ENCODE measurements around the gene SYT8.
A peak's percentile ranks its signal among the peaks of the same experiment; 100 is the strongest.

SYT8 gene

DNA sequence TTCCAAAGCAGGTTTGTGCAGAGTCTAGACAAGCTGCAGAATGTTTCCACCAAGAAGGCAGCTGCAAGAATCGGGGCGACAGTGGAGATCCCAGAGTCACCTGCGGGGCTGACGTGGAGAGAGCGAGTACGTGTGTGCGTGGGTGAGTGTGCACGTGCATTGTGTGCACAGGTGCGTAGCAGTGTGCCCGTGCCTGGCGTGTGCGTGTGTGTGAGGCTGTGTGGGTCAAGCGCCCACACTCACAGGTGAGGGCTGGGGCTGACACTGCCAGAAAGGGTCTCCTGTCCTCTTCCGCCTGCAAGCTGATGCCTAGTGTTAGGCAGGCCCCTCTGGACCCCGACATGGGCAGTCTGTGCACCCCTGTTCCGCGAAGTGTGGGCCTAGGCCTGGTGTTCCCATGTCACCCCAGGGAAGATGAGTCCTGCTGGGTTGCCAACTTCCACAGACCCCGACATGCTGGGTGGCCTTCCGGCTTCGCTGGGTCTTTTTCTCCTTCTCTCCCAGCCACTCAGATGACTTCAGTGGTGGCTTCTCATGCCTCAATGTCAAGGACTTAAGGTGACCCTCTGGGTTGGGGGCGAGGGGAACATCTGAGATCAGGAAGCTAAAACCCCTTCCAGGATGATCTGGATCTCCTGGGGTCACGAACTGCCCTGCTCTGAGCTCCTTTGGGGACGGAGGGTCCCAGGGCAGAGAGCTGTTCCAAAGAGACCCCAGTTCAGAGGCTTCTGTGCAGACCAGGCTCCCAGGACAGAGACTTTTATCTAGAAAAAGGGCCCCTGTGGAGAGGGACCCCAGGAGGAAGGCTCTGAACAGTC, 10.4 kb upstream of the SYT8 start:
- no peaks in the 10 kb centered on the region for H3K9me3 ChIP-seq
- no peaks in the 10 kb centered on the region for H3K27me3 ChIP-seq
- H3K27ac ChIP-seq = peak overlapping the region; percentile 23
- H3K4me1 ChIP-seq (ENCODE audit: control insufficient read depth in 1 of 2, insufficient read depth in 1 of 2, low read depth in 1 of 2, low read length in 1 of 2) = peaks cover 21 to 22% of the 10 kb centered on the region in 2 experiments
- H3K4me3 ChIP-seq (ENCODE audit: low read depth in 1 of 2, low read length in 1 of 2) = no peak overlapping the region
- TF ChIP-seq, protein P1, sequence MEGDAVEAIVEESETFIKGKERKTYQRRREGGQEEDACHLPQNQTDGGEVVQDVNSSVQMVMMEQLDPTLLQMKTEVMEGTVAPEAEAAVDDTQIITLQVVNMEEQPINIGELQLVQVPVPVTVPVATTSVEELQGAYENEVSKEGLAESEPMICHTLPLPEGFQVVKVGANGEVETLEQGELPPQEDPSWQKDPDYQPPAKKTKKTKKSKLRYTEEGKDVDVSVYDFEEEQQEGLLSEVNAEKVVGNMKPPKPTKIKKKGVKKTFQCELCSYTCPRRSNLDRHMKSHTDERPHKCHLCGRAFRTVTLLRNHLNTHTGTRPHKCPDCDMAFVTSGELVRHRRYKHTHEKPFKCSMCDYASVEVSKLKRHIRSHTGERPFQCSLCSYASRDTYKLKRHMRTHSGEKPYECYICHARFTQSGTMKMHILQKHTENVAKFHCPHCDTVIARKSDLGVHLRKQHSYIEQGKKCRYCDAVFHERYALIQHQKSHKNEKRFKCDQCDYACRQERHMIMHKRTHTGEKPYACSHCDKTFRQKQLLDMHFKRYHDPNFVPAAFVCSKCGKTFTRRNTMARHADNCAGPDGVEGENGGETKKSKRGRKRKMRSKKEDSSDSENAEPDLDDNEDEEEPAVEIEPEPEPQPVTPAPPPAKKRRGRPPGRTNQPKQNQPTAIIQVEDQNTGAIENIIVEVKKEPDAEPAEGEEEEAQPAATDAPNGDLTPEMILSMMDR (IDR thresholded peaks at IDR 0.05) = no peak
- H3K36me3 ChIP-seq = no peaks in the 10 kb centered on the region

DNA sequence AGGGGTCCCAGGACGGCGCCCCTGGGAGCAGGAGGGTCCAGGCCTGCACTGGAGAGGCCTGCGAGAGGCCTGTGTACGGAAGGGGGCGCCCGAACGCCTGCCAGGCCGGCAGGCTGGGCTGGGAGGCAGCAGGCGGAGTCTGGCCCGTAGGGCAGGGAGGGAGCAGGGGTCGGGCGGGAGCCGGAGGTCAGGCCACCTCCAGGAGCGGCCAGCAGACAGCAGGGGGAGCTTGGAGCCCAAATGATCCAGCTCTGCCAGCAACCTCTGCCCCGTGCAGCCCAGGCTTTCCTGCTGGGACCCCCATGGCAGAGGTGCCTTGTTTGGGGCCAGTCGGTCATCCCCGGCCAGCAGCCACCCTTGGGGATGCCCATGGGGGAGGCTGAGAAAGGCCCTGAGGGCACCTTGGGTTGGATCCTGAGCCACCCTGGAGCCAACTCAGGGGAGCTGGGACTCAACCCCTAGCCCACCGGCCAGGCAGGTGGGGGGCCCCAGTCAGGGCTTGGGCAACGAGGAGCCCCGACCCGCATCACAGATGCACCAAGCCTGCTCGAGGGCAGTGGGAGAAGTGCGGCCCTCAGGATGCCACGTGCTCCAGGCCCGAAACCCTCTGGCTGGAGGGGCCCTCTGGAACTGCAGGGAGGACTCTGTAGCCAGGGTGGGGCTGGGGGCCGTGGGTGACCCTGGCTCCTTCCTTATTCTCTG, 9.6 kb upstream of the SYT8 start:
- H3K4me3 ChIP-seq (ENCODE audit: low read depth in 1 of 2, low read length in 1 of 2) = no peak overlapping the region
- H3K9me3 ChIP-seq = no peaks in the 10 kb centered on the region
- TF ChIP-seq, protein P1 (IDR thresholded peaks at IDR 0.05) = peak; percentile 67
- H3K4me1 ChIP-seq (ENCODE audit: control insufficient read depth in 1 of 2, insufficient read depth in 1 of 2, low read depth in 1 of 2, low read length in 1 of 2) = peaks cover 23 to 26% of the 10 kb centered on the region in 2 experiments
- no peaks in the 10 kb centered on the region for H3K36me3 ChIP-seq
- H3K27me3 ChIP-seq = no peaks in the 10 kb centered on the region
- H3K27ac ChIP-seq = peak overlapping the region; percentile 23

DNA sequence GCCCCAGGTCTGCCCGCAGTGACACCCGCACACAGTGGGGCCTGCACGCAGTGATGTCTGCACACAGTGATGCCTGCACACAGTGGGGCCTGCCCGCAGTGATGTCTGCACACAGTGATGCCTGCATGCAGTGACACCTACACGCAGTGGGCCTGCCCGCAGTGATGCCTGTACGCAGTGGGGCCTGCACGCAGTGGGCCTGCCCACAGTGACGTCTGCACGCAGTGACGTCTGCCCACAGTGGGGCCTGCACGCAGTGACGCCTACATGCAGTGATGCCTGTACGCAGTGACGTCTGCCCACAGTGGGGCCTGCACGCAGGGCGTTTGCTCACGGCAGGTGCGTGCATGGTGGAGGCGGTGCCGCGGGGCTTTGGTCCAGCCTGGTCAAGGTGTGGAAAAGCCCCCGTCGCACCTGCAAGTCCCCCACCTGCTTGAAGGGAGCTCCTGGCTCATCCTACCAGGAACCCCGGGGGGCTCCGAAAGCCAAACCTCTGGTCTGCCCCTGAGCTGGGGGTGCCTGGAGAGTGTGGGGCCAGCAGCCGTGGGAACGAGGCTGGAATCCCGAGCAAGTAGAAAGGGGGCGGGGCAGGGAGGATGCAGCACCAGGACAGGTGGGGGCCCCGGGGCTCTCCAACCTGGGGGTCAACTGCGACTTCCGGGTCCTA, 8.9 kb upstream of the SYT8 start:
- Histone ChIP-seq H3K4me1 (ENCODE audit: control insufficient read depth in 1 of 2, insufficient read depth in 1 of 2, low read depth in 1 of 2, low read length in 1 of 2) (peaks cover 28 to 34% of the 10 kb centered on the region in 2 experiments), H3K36me3 (no peaks in the 10 kb centered on the region), H3K4me3 (ENCODE audit: low read depth in 1 of 2, low read length in 1 of 2) (no peak overlapping the region), H3K27ac (no peak overlapping the region), H3K9me3 (no peaks in the 10 kb centered on the region), H3K27me3 (no peaks in the 10 kb centered on the region)
- TF ChIP-seq, protein P1 (IDR thresholded peaks at IDR 0.05) = no peak

DNA sequence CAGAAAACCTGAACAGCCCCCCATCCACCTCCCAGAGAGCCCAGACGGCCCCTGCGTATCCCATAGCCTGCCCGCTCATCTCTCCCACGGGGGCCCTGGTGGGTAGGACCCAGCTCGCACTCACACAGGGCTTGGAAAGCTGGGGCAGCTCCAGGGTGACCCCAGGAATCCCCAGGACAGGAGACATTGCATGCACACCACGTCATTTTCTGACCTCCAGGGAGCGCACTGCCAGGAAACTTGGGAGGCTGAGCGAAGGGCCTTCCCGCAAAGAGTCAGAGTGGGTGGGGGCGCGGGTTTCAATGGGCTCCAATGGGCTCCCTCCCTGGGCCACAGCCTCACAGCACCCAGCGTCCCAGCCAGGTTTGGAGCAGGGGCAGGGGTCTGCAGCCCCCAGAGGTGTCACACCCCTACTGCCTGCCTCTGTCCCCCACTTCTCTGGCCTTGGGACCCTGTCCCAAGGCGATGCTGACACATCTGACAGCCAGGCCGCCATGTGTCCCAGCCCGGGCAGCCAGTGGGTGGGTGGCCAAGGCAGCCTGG, 8.2 kb upstream of the SYT8 start:
- Histone ChIP-seq H3K4me3 (ENCODE audit: low read depth in 1 of 2, low read length in 1 of 2) (no peak overlapping the region), H3K27me3 (no peaks in the 10 kb centered on the region), H3K27ac (no peak overlapping the region), H3K9me3 (no peaks in the 10 kb centered on the region), H3K36me3 (no peaks in the 10 kb centered on the region), H3K4me1 (ENCODE audit: control insufficient read depth in 1 of 2, insufficient read depth in 1 of 2, low read depth in 1 of 2, low read length in 1 of 2) (peaks cover 28 to 40% of the 10 kb centered on the region in 2 experiments)
- TF ChIP-seq, protein P1 (IDR thresholded peaks at IDR 0.05) = no peak

DNA sequence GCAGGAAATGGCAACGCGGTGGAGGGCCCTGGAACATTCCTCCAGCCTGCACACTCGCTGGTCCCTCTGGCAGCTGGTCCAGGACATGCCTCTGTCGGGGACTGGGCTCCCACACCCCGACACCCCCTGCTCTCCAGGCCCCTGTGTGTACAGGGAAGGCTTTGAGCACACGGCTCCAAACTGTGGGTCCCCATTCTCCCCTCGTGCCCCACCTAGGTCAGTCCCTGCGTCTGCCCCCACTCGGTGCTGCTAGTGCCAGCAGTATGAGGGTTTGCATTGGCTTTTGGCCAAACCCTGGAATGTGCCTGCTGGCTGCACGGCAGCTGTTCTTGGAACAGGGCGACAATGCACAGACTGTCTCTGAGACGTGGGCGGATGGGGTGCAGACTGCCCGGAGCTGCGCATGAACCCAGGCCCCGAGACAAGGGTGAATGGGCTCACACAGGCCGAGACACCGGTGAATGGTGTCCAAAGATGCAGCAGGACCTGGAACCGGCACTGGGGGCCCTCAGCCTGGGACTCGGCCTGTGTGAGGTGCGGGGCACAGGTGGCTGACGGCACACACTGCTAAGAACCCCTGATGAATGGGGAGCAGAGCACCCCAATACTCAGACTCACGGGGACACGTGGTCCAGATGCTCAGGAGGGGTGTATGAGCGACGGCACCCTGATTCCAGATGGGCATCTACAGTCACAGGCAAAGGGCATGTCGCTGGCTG, 7.5 kb upstream of the SYT8 start:
- no peak overlapping the region for H3K27ac ChIP-seq

More for the DNA sequence above, 7.5 kb upstream of the SYT8 start:
- Histone ChIP-seq H3K27me3 (no peaks in the 10 kb centered on the region), H3K4me1 (ENCODE audit: control insufficient read depth in 1 of 2, insufficient read depth in 1 of 2, low read depth in 1 of 2, low read length in 1 of 2) (peaks cover 34 to 46% of the 10 kb centered on the region in 2 experiments), H3K36me3 (no peaks in the 10 kb centered on the region), H3K4me3 (ENCODE audit: low read depth in 1 of 2, low read length in 1 of 2) (no peak overlapping the region), H3K9me3 (no peaks in the 10 kb centered on the region)
- TF ChIP-seq, protein P1 (IDR thresholded peaks at IDR 0.05) = no peak
